Fibroblast of lung (primary cell): ENCODE measurements around the gene LAMA4.

Source experiments
- EZH2 ChIP-seq: IDR thresholded peaks from 2 replicates; pipeline ENCODE4 v1.5.1; 2012; ENCODE audit warnings: low read length, control low read depth, mild to moderate bottlenecking; ENCODE audit errors: missing control alignments
- TF ChIP-seq, protein P1 (sequence below), 2 donors: IDR thresholded peaks in 1 of 2; conservative IDR thresholded peaks in 1 of 2; 1 replicate in 1 of 2; 2 replicates in 1 of 2; pipeline ENCODE4 v1.5.1; 2011 to 2012; ENCODE audit warnings: low read length in 2 of 2, control low read depth in 1 of 2, inconsistent platforms in 1 of 2, low read depth in 1 of 2, mild to moderate bottlenecking in 1 of 2

DNA sequence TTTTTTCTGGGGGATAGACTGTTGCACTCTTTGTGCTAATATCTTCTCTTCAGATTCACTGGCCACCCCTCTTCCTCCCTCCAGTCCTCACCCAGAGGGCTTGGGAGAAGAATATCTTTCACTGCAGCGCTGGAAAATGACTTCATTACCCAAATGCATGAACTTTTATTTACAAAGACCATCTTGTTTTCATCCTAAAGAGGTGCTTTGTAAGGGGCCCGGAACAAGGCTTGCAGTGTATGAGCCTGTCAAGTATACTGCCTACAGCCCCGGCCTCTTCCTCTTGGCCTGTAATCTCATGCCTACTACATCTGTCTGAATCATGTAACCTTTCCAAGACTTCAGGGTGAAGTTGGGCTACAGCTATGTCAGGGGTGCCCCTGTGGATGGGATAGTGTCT, 554 bp upstream of the LAMA4 start:
- TF ChIP-seq, protein P1, sequence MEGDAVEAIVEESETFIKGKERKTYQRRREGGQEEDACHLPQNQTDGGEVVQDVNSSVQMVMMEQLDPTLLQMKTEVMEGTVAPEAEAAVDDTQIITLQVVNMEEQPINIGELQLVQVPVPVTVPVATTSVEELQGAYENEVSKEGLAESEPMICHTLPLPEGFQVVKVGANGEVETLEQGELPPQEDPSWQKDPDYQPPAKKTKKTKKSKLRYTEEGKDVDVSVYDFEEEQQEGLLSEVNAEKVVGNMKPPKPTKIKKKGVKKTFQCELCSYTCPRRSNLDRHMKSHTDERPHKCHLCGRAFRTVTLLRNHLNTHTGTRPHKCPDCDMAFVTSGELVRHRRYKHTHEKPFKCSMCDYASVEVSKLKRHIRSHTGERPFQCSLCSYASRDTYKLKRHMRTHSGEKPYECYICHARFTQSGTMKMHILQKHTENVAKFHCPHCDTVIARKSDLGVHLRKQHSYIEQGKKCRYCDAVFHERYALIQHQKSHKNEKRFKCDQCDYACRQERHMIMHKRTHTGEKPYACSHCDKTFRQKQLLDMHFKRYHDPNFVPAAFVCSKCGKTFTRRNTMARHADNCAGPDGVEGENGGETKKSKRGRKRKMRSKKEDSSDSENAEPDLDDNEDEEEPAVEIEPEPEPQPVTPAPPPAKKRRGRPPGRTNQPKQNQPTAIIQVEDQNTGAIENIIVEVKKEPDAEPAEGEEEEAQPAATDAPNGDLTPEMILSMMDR (conservative IDR thresholded peaks at IDR 0.05 in 1 of 2, IDR thresholded peaks at IDR 0.05 in 1 of 2; ENCODE audit: low read depth in 1 of 2, low read length in 2 of 2): no peak
- no peak for TF ChIP-seq EZH2
